ENCODE data around the gene RPTOR.

The RPTOR gene

GRCh38 chr17:80982426-80982974 is 437.9 kb downstream of the RPTOR start:
- DNase-seq (ENCODE audit: low read depth): no peak
- H3K4me3 ChIP-seq (ENCODE audit: low read depth, low read length): no peak overlapping the region
- in situ Hi-C loops (cut with HindIII; ENCODE audit: low sequenced_read_pairs): no loop called here
- TF ChIP-seq CTCF (IDR thresholded peaks at IDR 0.05; ENCODE audit: low read depth, low read length, missing control alignments): no peak

GRCh38 chr17:80983545-80983944 is 438.9 kb downstream of the RPTOR start:
- no peak for DNase-seq (ENCODE audit: low read depth)
- H3K4me3 ChIP-seq (ENCODE audit: low read depth, low read length): no peak overlapping the region
- in situ Hi-C loops (cut with HindIII; ENCODE audit: low sequenced_read_pairs): no loop called here
- TF ChIP-seq CTCF (IDR thresholded peaks at IDR 0.05; ENCODE audit: low read depth, low read length, missing control alignments): no peak

- TF ChIP-seq CTCF (IDR thresholded peaks at IDR 0.05; ENCODE audit: low read depth, low read length, missing control alignments): peak; percentile 59
- in situ Hi-C loops (cut with HindIII; ENCODE audit: low sequenced_read_pairs): no loop called here
- H3K4me3 ChIP-seq (ENCODE audit: low read depth, low read length): no peak overlapping the region
- DNase-seq (ENCODE audit: low read depth): peak; percentile 91
These were observed 440.1 kb downstream of the RPTOR start for GRCh38 chr17:80984749-80985148.

GRCh38 chr17:80986046-80986445 is 441.4 kb downstream of the RPTOR start:
- DNase-seq (ENCODE audit: low read depth): no peak
- in situ Hi-C loops (cut with HindIII; ENCODE audit: low sequenced_read_pairs): no loop called here
- no peak for TF ChIP-seq CTCF (IDR thresholded peaks at IDR 0.05; ENCODE audit: low read depth, low read length, missing control alignments)
- no peak overlapping the region for H3K4me3 ChIP-seq (ENCODE audit: low read depth, low read length)

- in situ Hi-C loops (cut with HindIII; ENCODE audit: low sequenced_read_pairs): no loop called here
- no peak for DNase-seq (ENCODE audit: low read depth)
- TF ChIP-seq CTCF (IDR thresholded peaks at IDR 0.05; ENCODE audit: low read depth, low read length, missing control alignments): no peak
- H3K4me3 ChIP-seq (ENCODE audit: low read depth, low read length): no peak overlapping the region
These were observed 442.3 kb downstream of the RPTOR start for GRCh38 chr17:80986816-80987475.

GRCh38 chr17:80987941-80988461 is 443.4 kb downstream of the RPTOR start:
- no peak overlapping the region for H3K4me3 ChIP-seq (ENCODE audit: low read depth, low read length)
- no peak for DNase-seq (ENCODE audit: low read depth)
- TF ChIP-seq CTCF (IDR thresholded peaks at IDR 0.05; ENCODE audit: low read depth, low read length, missing control alignments): no peak
- in situ Hi-C loops (cut with HindIII; ENCODE audit: low sequenced_read_pairs): no loop called here
